Measurements from ENCODE around the gene GLI3. TPM values are rescaled to one million over a fixed set of nuclear protein-coding genes. Genes with fewer than 3 reads are reported as not detected.
A peak's percentile ranks its signal among the peaks of the same experiment; 100 is the strongest.

The GLI3 gene
- total RNA-seq, 1 experiment from 2014 or later, result 45.0 TPM

- Mint-ChIP-seq H3K27ac (peak overlapping the region in 1 of 3 experiments; percentile 49; a peak in 2 of 7 replicates), H3K9me3 (no peaks in the 10 kb centered on the region), H3K4me1 (peaks cover 26 to 32% of the 10 kb centered on the region in 2 experiments), H3K4me3 (no peak overlapping the region), H3K27me3 (ENCODE audit: low read depth) (peaks cover 2% of the 10 kb centered on the region; the same call in 1 of the 2 replicates), H3K36me3 (ENCODE audit: insufficient read depth in 1 of 3, low read depth in 3 of 3) (peaks cover 0 to 2% (median 0%) of the 10 kb centered on the region in 3 experiments; a peak in 2 of 7 replicates)
- Histone ChIP-seq H2BK120ac (ENCODE audit: low read depth, low read length, poor library complexity, severe bottlenecking) (no peak overlapping the region), H3K4me1 (ENCODE audit: insufficient read depth, low read length) (0 out of 2 replicates have a peak, but pooled peaks cover 4% of the 10 kb centered on the region), H3K14ac (ENCODE audit: insufficient read depth, low read length) (no peak overlapping the region), H2BK12ac (ENCODE audit: insufficient read length, low read depth, low read length) (no peak overlapping the region), H3K9me3 (ENCODE audit: control insufficient read depth, low read depth, low read length) (no peaks in the 10 kb centered on the region), H4K91ac (ENCODE audit: insufficient read length, low read depth, low read length) (no peak overlapping the region), H3K79me2 (ENCODE audit: insufficient read depth, low read length) (no peaks in the 10 kb centered on the region), H3K79me1 (ENCODE audit: insufficient read depth, low read depth, low read length, poor library complexity, severe bottlenecking) (no peaks in the 10 kb centered on the region), H4K5ac (ENCODE audit: insufficient read length, low read depth, low read length) (no peak overlapping the region), H4K20me1 (ENCODE audit: control insufficient read depth, insufficient read depth, insufficient read length) (peaks cover 3% of the 10 kb centered on the region), H3K9ac (ENCODE audit: extremely low read depth, insufficient read length, low read length) (no peak overlapping the region), H3K18ac (ENCODE audit: insufficient read length, low read depth, low read length) (no peak overlapping the region), H3K27ac (ENCODE audit: insufficient read length, low read depth, low read length) (no peak overlapping the region), H3T11ph (ENCODE audit: low read length) (no peak overlapping the region), H2BK15ac (ENCODE audit: low read depth, low read length) (no peak overlapping the region), H3K23ac (ENCODE audit: insufficient read length, low read depth, low read length) (no peak overlapping the region), H3K23me2 (ENCODE audit: insufficient read length, low read depth, low read length, poor library complexity, severe bottlenecking) (no peaks in the 10 kb centered on the region), H3K4me2 (ENCODE audit: insufficient read depth, insufficient read length, low read length) (no peak overlapping the region), H2AFZ (ENCODE audit: low read length) (no peak overlapping the region), H2BK5ac (ENCODE audit: insufficient read length, low read length) (no peak overlapping the region), H4K8ac (replicated peaks; ENCODE audit: insufficient read length, low read depth, low read length) (no peak overlapping the region), H2AK5ac (ENCODE audit: insufficient read length, low read length) (no peak overlapping the region), H3K56ac (ENCODE audit: insufficient read length, low read depth, low read length) (no peak overlapping the region), H3K27me3 (ENCODE audit: insufficient read depth, low read length) (no peaks in the 10 kb centered on the region), H2BK20ac (ENCODE audit: low read depth, low read length, poor library complexity, severe bottlenecking) (no peak overlapping the region), H3K4ac (ENCODE audit: low read depth, low read length) (no peak overlapping the region)
- no peak for DNase-seq
- WGBS (ENCODE audit: extremely low coverage, insufficient read length, low lambda C conversion rate), result no CpG with 5 or more reads among the region's 12 CpGs
- TF ChIP-seq CTCF (conservative IDR thresholded peaks at IDR 0.05), result no peak
These were observed 39.6 kb downstream of the GLI3 start for GRCh38 chr7:42197451-42197850.
